Hepatocyte (in vitro differentiated cells): Measurements from ENCODE around the gene POGLUT2. TPM values are rescaled to one million over a fixed set of nuclear protein-coding genes. Genes with fewer than 3 reads are reported as not detected.
"Not testable (repeated sequence)": the region's sequence is repeated elsewhere in the genome, so short reads cannot be mapped to it uniquely, and the experiment has no call there.

Experiments
- DNase-seq: peaks from one replicate; pipeline ENCODE4 v3.0.0-alpha.2; 2016; ENCODE audit warnings: low spot score
- H2AFZ ChIP-seq: fragments of 200-600 bp; sonication (generic); 2 replicates; pipeline ENCODE4 v1.6.0; 2016; ENCODE audit warnings: antibody characterized with exemption, mild to moderate bottlenecking
- H3K27ac ChIP-seq: fragments of 200-600 bp; sonication (generic); 2 replicates; pipeline ENCODE4 v1.5.1; 2016; ENCODE audit warnings: mild to moderate bottlenecking
- H3K27me3 ChIP-seq: fragments of 200-600 bp; sonication (generic); 2 replicates; pipeline ENCODE4 v1.6.1; 2016
- H3K36me3 ChIP-seq: fragments of 200-600 bp; sonication (generic); replicated peaks from 2 replicates; pipeline ENCODE4 v1.5.1; 2016; ENCODE audit warnings: low read depth; ENCODE audit not compliant: insufficient read depth
- H3K4me1 ChIP-seq: fragments of 200-600 bp; sonication (generic); 2 replicates; pipeline ENCODE4 v1.5.1; 2016; ENCODE audit warnings: mild to moderate bottlenecking, moderate library complexity; ENCODE audit not compliant: insufficient read depth
- H3K4me2 ChIP-seq: fragments of 200-600 bp; sonication (generic); 2 replicates; pipeline ENCODE4 v1.6.0; 2016
- H3K4me3 ChIP-seq: fragments of 200-600 bp; sonication (generic); 2 replicates; pipeline ENCODE4 v1.5.1; 2016; ENCODE audit warnings: mild to moderate bottlenecking
- H3K79me2 ChIP-seq: fragments of 200-600 bp; sonication (generic); 2 replicates; pipeline ENCODE4 v1.6.0; 2017; ENCODE audit warnings: mild to moderate bottlenecking
- H3K9me2 ChIP-seq: fragments of 200-600 bp; sonication (generic); replicated peaks from 2 replicates; pipeline ENCODE4 v1.6.0; 2017; ENCODE audit warnings: mild to moderate bottlenecking; ENCODE audit not compliant: insufficient read depth
- H3K9me3 ChIP-seq: fragments of 200-600 bp; sonication (generic); 2 replicates; pipeline ENCODE4 v1.5.1; 2016; ENCODE audit warnings: low read depth, mild to moderate bottlenecking
- H4K20me1 ChIP-seq: fragments of 200-600 bp; sonication (generic); 2 replicates; pipeline ENCODE4 v1.6.0; 2016; ENCODE audit warnings: mild to moderate bottlenecking; ENCODE audit not compliant: insufficient read depth, poor library complexity, severe bottlenecking
- EZH2 ChIP-seq: fragments of 200-600 bp; sonication (generic); IDR thresholded peaks from 2 replicates; pipeline ENCODE4 v1.6.1; 2016; ENCODE audit warnings: antibody characterized with exemption, mild to moderate bottlenecking, borderline replicate concordance
- EZH2phosphoT487 ChIP-seq: fragments of 200-600 bp; sonication (generic); IDR thresholded peaks from one replicate; pipeline ENCODE4 v1.6.1; 2018; ENCODE audit warnings: antibody characterized with exemption, mild to moderate bottlenecking, low read depth, moderate library complexity; ENCODE audit not compliant: unreplicated experiment, severe bottlenecking
- WGBS: methylation state at CpG from one replicate; pipeline ENCODE4 v1.1.6; 2016; ENCODE audit warnings: low lambda C conversion rate; ENCODE audit errors: missing lambda C conversion rate; 5-methylcytosine and 5-hydroxymethylcytosine counted together
- polyA plus RNA-seq: library from polyadenylated mRNA; unstranded; fragments of >200 nt; fragmentation: Nextera tagmentation; extraction: Ambion mirVana; gene quantifications from 2 replicates; pipeline ENCODE4 v1.2.1, GENCODE V29; 2016
- total RNA-seq: library from RNA; depleted of rRNA; stranded (reverse); fragments of >200 nt; gene quantifications from 2 replicates; pipeline ENCODE4 v1.2.3, GENCODE V29; 2014
- TF ChIP-seq, protein P1 (sequence below): fragments of 200-600 bp; sonication (generic); IDR thresholded peaks from 2 replicates; pipeline ENCODE4 v1.5.1; 2016; ENCODE audit warnings: antibody characterized with exemption, mild to moderate bottlenecking; ENCODE audit not compliant: poor library complexity

POGLUT2 gene
- total and polyA plus RNA-seq, 2 experiments from 2014 or later: 18.1 TPM

DNA sequence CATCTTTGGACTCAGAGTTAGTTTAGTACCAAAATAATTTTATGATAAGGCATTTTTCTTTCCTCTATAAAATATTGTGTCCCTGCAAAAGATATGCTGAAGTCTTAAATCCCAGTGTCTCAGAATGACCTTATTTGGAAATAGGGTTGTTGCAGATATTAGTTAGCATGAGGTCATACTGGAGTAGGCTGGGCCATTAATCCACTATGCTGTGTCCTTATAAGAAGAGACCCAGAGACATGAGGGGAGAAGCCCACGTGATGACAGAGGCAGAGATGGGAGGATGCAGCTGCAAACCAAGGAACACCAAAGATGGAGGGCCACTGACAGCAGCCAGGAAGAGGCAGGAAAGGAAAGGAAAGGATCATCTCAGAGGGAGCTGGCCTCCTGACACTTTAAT is 6.4 kb downstream of the POGLUT2 start:
- Histone ChIP-seq H3K79me2 (peaks cover 7% of the 10 kb centered on the region), H2AFZ (no peak overlapping the region), H3K9me2 (no peaks in the 10 kb centered on the region), H3K27me3 (no peaks in the 10 kb centered on the region), H3K9me3 (no peaks in the 10 kb centered on the region), H3K27ac (no peak overlapping the region), H3K4me2 (no peak overlapping the region), H3K36me3 (no peaks in the 10 kb centered on the region), H3K4me1 (no peaks in the 10 kb centered on the region), H3K4me3 (no peak overlapping the region), H4K20me1 (no peaks in the 10 kb centered on the region)
- 83% methylated on average over 1 of the region's 1 CpG for WGBS
- TF ChIP-seq, protein P1, sequence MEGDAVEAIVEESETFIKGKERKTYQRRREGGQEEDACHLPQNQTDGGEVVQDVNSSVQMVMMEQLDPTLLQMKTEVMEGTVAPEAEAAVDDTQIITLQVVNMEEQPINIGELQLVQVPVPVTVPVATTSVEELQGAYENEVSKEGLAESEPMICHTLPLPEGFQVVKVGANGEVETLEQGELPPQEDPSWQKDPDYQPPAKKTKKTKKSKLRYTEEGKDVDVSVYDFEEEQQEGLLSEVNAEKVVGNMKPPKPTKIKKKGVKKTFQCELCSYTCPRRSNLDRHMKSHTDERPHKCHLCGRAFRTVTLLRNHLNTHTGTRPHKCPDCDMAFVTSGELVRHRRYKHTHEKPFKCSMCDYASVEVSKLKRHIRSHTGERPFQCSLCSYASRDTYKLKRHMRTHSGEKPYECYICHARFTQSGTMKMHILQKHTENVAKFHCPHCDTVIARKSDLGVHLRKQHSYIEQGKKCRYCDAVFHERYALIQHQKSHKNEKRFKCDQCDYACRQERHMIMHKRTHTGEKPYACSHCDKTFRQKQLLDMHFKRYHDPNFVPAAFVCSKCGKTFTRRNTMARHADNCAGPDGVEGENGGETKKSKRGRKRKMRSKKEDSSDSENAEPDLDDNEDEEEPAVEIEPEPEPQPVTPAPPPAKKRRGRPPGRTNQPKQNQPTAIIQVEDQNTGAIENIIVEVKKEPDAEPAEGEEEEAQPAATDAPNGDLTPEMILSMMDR: no peak
- TF ChIP-seq EZH2phosphoT487: no peak
- no peak for TF ChIP-seq EZH2
- no peak for DNase-seq

DNA sequence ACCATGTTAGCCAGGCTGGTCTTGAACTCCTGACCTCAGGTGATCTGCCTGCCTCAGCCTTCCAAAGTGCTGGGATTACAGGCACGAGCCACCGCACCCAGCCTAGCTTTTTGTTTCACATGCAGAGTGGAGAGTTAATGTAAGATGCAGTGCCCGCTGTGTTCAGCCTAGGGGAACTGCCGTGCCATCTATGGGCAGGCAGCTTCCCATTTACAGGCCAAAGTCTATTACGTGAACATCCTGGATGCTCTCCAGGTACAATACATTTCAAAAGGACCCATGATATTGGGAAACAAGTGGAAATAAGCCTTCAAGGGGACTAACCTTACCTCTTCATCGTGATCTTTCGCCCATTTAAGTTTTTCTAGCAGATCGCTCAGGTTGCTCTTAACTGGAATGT is 10.1 kb downstream of the POGLUT2 start:
- H3K9me3 ChIP-seq: no peaks in the 10 kb centered on the region
- H3K4me1 ChIP-seq: no peaks in the 10 kb centered on the region
- TF ChIP-seq EZH2 (no peak), EZH2phosphoT487 (no peak)
- TF ChIP-seq, protein P1: no peak
- no peaks in the 10 kb centered on the region for H3K79me2 ChIP-seq
- no peaks in the 10 kb centered on the region for H3K27me3 ChIP-seq
- no peak overlapping the region for H3K27ac ChIP-seq
- no peaks in the 10 kb centered on the region for H3K9me2 ChIP-seq
- H2AFZ ChIP-seq: no peak overlapping the region
- H3K4me3 ChIP-seq: no peak overlapping the region
- H3K36me3 ChIP-seq: no peaks in the 10 kb centered on the region
- no peak for DNase-seq
- H4K20me1 ChIP-seq: no peaks in the 10 kb centered on the region
- H3K4me2 ChIP-seq: no peak overlapping the region
- 98% methylated on average over 8 of the region's 8 CpGs for WGBS

DNA sequence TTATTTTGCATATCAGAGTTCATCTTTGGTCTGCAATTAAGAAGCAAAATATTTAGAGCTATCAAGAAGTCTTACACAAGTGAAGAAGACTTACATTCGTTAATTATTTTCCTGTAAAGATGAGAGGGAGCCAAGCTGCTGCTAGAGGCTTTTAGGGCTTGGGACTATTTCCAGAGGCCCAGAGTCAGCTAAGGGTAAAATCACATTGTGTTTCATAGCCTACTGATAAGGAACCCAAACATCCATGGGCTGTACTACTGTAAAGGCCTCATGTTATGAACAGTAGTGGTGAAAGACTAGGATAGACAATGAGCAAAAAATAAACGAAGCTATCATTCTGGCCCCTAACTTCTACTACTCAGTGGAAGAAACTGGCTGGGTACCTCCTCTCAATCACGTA is 14.3 kb downstream of the POGLUT2 start:
- DNase-seq: no peak
- no peaks in the 10 kb centered on the region for H3K36me3 ChIP-seq
- 80% methylated on average over 3 of the region's 3 CpGs for WGBS
- no peaks in the 10 kb centered on the region for H3K27me3 ChIP-seq
- H3K4me1 ChIP-seq: no peaks in the 10 kb centered on the region
- H3K79me2 ChIP-seq: no peaks in the 10 kb centered on the region
- no peak overlapping the region for H3K4me3 ChIP-seq
- H2AFZ ChIP-seq: no peak overlapping the region
- TF ChIP-seq, protein P1: no peak
- TF ChIP-seq EZH2phosphoT487 (no peak), EZH2 (no peak)
- H4K20me1 ChIP-seq: no peaks in the 10 kb centered on the region
- H3K4me2 ChIP-seq: no peak overlapping the region
- H3K9me3 ChIP-seq: no peaks in the 10 kb centered on the region
- H3K27ac ChIP-seq: no peak overlapping the region
- no peaks in the 10 kb centered on the region for H3K9me2 ChIP-seq

DNA sequence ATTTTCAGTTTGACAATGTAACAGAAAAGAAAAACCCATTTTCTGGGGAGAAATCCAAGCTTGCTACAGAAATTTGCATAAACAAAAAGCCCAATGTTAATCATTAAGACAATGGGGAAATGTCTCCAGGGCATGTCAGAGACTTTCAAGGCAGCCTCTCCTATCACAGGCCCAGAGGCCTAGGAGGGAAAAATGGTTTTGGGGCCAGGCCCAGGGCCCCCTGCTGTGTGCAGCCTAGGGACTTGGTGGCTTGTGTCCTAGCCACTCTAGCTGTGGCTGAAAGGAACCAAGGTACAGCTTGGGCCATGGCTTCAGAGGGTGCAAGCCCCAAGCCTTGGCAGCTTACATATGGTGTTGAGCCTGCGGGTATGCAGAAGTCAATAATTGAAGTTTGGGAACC is 17.2 kb downstream of the POGLUT2 start:
- TF ChIP-seq EZH2: no peak
- TF ChIP-seq EZH2phosphoT487: no peak
- no peaks in the 10 kb centered on the region for H3K4me1 ChIP-seq
- no peak overlapping the region for H3K4me3 ChIP-seq
- no peak overlapping the region for H3K27ac ChIP-seq
- no peaks in the 10 kb centered on the region for H3K79me2 ChIP-seq
- no peak overlapping the region for H3K4me2 ChIP-seq
- H3K27me3 ChIP-seq: no peaks in the 10 kb centered on the region
- H4K20me1 ChIP-seq: no peaks in the 10 kb centered on the region
- H2AFZ ChIP-seq: no peak overlapping the region
- H3K36me3 ChIP-seq: no peaks in the 10 kb centered on the region
- DNase-seq: no peak
- no peaks in the 10 kb centered on the region for H3K9me3 ChIP-seq
- 95% methylated on average over 1 of the region's 1 CpG for WGBS
- no peaks in the 10 kb centered on the region for H3K9me2 ChIP-seq

DNA sequence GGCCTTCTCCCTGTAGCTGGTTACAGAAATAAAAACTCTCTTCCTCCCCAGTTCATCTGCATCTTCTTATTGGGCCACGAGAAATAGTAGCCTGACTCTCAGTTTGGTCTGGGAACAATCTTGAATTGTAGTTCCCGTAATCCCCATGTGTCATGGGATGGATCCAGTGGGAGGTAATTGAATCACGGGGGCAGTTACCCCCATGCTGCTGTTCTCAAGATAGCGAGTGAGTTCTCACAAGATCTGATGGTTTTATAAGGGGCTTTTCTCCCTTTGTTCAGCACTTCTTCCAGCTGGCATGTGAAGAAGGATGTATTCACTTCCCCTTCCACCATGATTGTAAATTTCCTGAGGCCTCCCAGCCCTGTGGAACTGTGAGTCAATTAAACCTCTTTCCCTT is 18.1 kb downstream of the POGLUT2 start:
- not testable (repeated sequence) for H3K9me3 ChIP-seq, H2AFZ ChIP-seq, H3K4me3 ChIP-seq, H4K20me1 ChIP-seq, DNase-seq, H3K36me3 ChIP-seq, H3K4me2 ChIP-seq, H3K9me2 ChIP-seq, H3K4me1 ChIP-seq, H3K79me2 ChIP-seq, H3K27me3 ChIP-seq
- H3K27ac ChIP-seq: peak overlapping the region; percentile 28
- 59% methylated on average over 4 of the region's 4 CpGs for WGBS
